H1 (cell line): ENCODE measurements around the gene APOL1.

ENCODE experiments used
- POLR2A ChIP-seq, 2 experiments: IDR thresholded peaks; 1 replicate in 1 of 2; 2 replicates in 1 of 2; pipeline ENCODE4 v1.6.1; 2011; ENCODE audit warnings: low read depth in 2 of 2, low read length in 2 of 2, mild to moderate bottlenecking in 2 of 2; ENCODE audit errors: control extremely low read depth in 1 of 2
- POLR2AphosphoS5 ChIP-seq: IDR thresholded peaks from 2 replicates; pipeline ENCODE4 v1.6.1; 2011; ENCODE audit warnings: low read depth, low read length
- TF ChIP-seq, protein P1 (sequence below): IDR thresholded peaks from 2 replicates; pipeline ENCODE4 v1.6.1; 2012; ENCODE audit warnings: low read length, inconsistent platforms
- TF ChIP-seq, protein P2 (sequence below): IDR thresholded peaks from 2 replicates; pipeline ENCODE4 v1.6.1; 2012; ENCODE audit warnings: inconsistent platforms

DNA sequence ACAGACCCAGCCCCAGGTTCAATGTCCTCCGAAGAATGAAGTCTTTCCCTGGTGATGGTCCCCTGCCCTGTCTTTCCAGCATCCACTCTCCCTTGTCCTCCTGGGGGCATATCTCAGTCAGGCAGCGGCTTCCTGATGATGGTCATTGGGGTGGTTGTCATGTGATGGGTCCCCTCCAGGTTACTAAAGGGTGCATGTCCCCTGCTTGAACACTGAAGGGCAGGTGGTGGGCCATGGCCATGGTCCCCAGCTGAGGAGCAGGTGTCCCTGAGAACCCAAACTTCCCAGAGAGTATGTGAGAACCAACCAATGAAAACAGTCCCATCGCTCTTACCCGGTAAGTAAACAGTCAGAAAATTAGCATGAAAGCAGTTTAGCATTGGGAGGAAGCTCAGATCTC is 14.1 kb downstream of the APOL1 start:
- TF ChIP-seq, protein P1, sequence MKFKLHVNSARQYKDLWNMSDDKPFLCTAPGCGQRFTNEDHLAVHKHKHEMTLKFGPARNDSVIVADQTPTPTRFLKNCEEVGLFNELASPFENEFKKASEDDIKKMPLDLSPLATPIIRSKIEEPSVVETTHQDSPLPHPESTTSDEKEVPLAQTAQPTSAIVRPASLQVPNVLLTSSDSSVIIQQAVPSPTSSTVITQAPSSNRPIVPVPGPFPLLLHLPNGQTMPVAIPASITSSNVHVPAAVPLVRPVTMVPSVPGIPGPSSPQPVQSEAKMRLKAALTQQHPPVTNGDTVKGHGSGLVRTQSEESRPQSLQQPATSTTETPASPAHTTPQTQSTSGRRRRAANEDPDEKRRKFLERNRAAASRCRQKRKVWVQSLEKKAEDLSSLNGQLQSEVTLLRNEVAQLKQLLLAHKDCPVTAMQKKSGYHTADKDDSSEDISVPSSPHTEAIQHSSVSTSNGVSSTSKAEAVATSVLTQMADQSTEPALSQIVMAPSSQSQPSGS = no peak
- TF ChIP-seq, protein P2, sequence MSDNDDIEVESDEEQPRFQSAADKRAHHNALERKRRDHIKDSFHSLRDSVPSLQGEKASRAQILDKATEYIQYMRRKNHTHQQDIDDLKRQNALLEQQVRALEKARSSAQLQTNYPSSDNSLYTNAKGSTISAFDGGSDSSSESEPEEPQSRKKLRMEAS = no peak
- TF ChIP-seq POLR2A (IDR thresholded peaks at IDR 0.05; ENCODE audit: control extremely low read depth in 1 of 2, low read depth in 2 of 2, low read length in 2 of 2) = no peak
- no peak for TF ChIP-seq POLR2AphosphoS5
